Hippocampal formation (tissue), 2 donors: ENCODE data around the gene SP2.
A peak's percentile ranks its signal among the peaks of the same experiment; 100 is the strongest.
"Not testable (repeated sequence)": the region's sequence is repeated elsewhere in the genome, so short reads cannot be mapped to it uniquely, and the experiment has no call there.

Experiments
- DNase-seq, 2 donors: peaks; one replicate each; lab custom pipeline; 2025; lab: John Stamatoyannopoulos, UW

The SP2 gene

GRCh38 chr17:47918991-47919390, 23.0 kb downstream of the SP2 start:
- DNase-seq: no peak

GRCh38 chr17:47919889-47920288, 23.9 kb downstream of the SP2 start:
- not testable (repeated sequence) for DNase-seq

GRCh38 chr17:47924785-47925677, 29.0 kb downstream of the SP2 start:
- no peak for DNase-seq

GRCh38 chr17:47925678-47925988, 29.6 kb downstream of the SP2 start:
- no peak for DNase-seq

- DNase-seq: no peak
Measured at GRCh38 chr17:47927821-47928400, 31.9 kb downstream of the SP2 start.

- DNase-seq: no peak
Measured at GRCh38 chr17:47928415-47928814, 32.4 kb downstream of the SP2 start.

- no peak for DNase-seq
Measured at GRCh38 chr17:47929218-47930000, 33.4 kb downstream of the SP2 start.

GRCh38 chr17:47931848-47932247, 35.8 kb downstream of the SP2 start:
- DNase-seq: no peak

- DNase-seq: no peak
Measured at GRCh38 chr17:47934856-47935255, 38.8 kb downstream of the SP2 start.

- not testable (repeated sequence) for DNase-seq
Measured at GRCh38 chr17:47935468-47935867, 39.4 kb downstream of the SP2 start.

GRCh38 chr17:47935961-47936360, 39.9 kb downstream of the SP2 start:
- DNase-seq: no peak

GRCh38 chr17:47937941-47938340, 41.9 kb downstream of the SP2 start:
- no peak for DNase-seq

GRCh38 chr17:47941246-47942095, 45.4 kb downstream of the SP2 start, which contains the start of gene PNPO:
Gene PNPO (plus strand): TSS chr17:47941571. CDS start chr17:47941676, 105 bp downstream.
- peak; percentile 93 to 99 for DNase-seq

- DNase-seq: no peak
Measured at GRCh38 chr17:47942096-47942510, 46.1 kb downstream of the SP2 start.

- DNase-seq: no peak
Measured at GRCh38 chr17:47942568-47942967, 46.5 kb downstream of the SP2 start.

GRCh38 chr17:47945080-47945479, 49.0 kb downstream of the SP2 start:
- DNase-seq: peak in 1 of 2 donors; percentile 21

GRCh38 chr17:47945529-47946508, 49.8 kb downstream of the SP2 start:
- DNase-seq: no peak

GRCh38 chr17:47946516-47946915, 50.5 kb downstream of the SP2 start:
- DNase-seq: no peak

- peak; percentile 8 to 29 for DNase-seq
Measured at GRCh38 chr17:47946929-47947397, 50.9 kb downstream of the SP2 start.

GRCh38 chr17:47948706-47949196, 52.7 kb downstream of the SP2 start:
- DNase-seq: no peak
